H1 (cell line): ENCODE measurements around the gene IWS1. TPM values are rescaled to one million over a fixed set of nuclear protein-coding genes. Genes with fewer than 3 reads are reported as not detected.

ENCODE experiments used
- GTF2F1 ChIP-seq: IDR thresholded peaks from 2 replicates; pipeline ENCODE4 v1.6.1; 2012; ENCODE audit warnings: low read depth, low read length, improper control_type of control experiment, borderline replicate concordance
- KDM5A ChIP-seq: fragments of 200-600 bp; IDR thresholded peaks from 2 replicates; pipeline ENCODE4 v1.7.1; 2012; ENCODE audit warnings: mild to moderate bottlenecking, low read length, inconsistent platforms, mixed read lengths
- RBBP5 ChIP-seq: IDR thresholded peaks from 2 replicates; pipeline ENCODE4 v1.7.1; 2012; ENCODE audit warnings: low read depth, mild to moderate bottlenecking, inconsistent platforms, low read length, moderate library complexity, borderline replicate concordance
- RXRA ChIP-seq: IDR thresholded peaks from 2 replicates; pipeline ENCODE4 v1.6.1; 2011; ENCODE audit warnings: low read depth, mild to moderate bottlenecking, low read length, moderate library complexity; ENCODE audit not compliant: insufficient read depth
- polyA plus RNA-seq, 7 experiments: library from polyadenylated mRNA; depleted of rRNA in 3 of 7; stranded (reverse) in 5 of 7; unstranded in 2 of 7; fragments of >200 nt in 5 of 7; fragments of 200-250 nt in 2 of 7; gene quantifications; 1 replicate in 5 of 7; 2 replicates in 1 of 7; 4 replicates in 1 of 7; pipeline versions ENCODE4 v1.2.1 to v1.2.3, GENCODE V29; 2011 to 2013; ENCODE audit warnings: missing spikeins in 2 of 7, mixed read lengths in 2 of 7
- total RNA-seq: library from RNA; stranded (reverse); fragmentation: NEBNext Ultra II Directional; extraction: Animal tissue kit (Norgen Biotek cat#: 25700); gene quantifications from 2 replicates; pipeline ENCODE4 v1.2.1, GENCODE V29; 2021

The IWS1 gene
- total and polyA plus RNA-seq, 2 of the 8 experiments (the other 6 are each of a cell fraction or from before 2014, with no cell fraction given), result 18.4 to 64.8 TPM

DNA sequence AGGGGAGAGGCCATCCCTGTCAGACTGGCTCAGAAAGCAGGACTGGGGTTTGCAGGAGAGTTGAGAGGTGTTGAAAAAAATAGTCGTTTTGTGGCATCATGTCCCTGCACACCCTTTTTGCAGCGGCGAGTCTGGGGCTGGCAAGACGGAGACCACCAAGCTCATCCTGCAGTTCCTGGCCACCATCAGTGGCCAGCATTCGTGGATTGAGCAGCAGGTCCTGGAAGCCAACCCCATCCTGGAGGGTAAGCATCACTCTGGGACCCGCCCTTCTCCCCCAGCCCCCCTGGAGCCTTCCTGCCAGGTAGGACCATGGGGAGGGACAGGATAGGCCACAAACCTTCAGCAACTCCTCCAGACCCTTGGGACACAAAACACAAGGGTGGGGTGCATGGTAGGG lies 43.4 kb upstream of the IWS1 start (continued):
- TF ChIP-seq RBBP5 (no peak), RXRA (no peak), GTF2F1 (no peak), KDM5A (no peak)
